ENCODE results near the gene METTL25. TPM values are rescaled to one million over a fixed set of nuclear protein-coding genes. Genes with fewer than 3 reads are reported as not detected.
A peak's percentile ranks its signal among the peaks of the same experiment; 100 is the strongest.

METTL25 gene
- total RNA-seq, 1 experiment from 2014 or later: 85.9 TPM

DNA sequence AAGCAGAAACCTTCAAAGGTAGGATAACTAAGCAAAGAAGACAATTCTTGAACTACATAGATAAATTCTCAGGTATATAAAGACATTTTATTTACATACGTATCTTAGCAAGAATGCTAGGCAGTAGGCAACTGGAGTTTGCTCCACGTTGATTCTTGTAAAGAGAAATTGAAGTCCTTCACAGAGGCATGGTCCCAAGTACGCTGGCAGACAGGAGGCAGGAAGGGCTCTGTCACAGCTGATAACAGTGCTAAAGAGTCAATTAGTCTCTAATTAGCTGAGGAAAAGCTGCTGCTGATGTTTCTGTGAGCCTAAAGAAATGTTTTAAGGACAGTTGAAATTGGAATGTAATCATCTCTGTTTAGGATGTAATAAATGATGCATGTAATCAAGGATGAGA is 146.8 kb downstream of the METTL25 start:
- no peak for DNase-seq (ENCODE audit: low read depth)
- in situ Hi-C loops (cut with HindIII; ENCODE audit: low pct_unique_long_range_greater_than_20kb, low sequenced_read_pairs): no loop called here

DNA sequence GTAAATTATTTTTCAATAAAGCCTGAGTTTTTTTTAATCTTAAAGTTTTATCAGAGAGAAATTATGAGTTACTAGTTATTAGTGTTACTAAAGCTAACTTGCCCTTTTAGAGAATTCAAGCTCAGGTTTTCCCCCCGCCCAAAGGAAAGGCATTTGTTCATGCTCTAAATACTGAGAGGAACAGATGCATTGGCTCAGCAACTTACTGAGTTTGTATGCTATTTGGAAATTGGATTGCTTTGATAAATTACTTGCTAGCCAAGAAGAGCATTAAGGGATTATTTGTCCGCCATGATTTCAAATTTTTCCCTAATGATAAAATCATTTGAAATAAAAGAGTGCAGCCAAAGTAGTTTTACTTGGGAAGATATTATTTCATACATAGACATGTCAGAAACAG is 149.4 kb downstream of the METTL25 start:
- no peak for DNase-seq (ENCODE audit: low read depth)
- in situ Hi-C loops (cut with HindIII; ENCODE audit: low pct_unique_long_range_greater_than_20kb, low sequenced_read_pairs): no loop called here

DNA sequence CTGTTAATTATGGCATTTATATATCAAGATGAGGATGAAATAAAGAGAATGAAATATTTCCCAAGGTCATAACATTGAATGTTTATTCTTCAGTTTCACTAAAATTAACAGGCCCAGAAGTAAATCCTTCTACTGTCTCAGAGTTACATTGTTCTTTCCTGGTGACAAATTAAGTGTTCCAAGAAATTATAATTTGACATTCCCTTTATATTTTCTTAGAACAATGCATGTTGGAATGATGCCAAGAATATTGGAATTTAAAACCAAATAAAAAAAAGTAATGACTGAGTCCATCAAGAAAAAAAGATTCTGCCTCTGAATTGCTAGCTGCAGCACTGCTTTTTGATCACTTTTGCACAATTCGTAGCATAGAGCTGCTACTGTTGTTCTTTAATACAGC is 152.1 kb downstream of the METTL25 start:
- no peak for DNase-seq (ENCODE audit: low read depth)
- in situ Hi-C loops (cut with HindIII; ENCODE audit: low pct_unique_long_range_greater_than_20kb, low sequenced_read_pairs): no loop called here

DNA sequence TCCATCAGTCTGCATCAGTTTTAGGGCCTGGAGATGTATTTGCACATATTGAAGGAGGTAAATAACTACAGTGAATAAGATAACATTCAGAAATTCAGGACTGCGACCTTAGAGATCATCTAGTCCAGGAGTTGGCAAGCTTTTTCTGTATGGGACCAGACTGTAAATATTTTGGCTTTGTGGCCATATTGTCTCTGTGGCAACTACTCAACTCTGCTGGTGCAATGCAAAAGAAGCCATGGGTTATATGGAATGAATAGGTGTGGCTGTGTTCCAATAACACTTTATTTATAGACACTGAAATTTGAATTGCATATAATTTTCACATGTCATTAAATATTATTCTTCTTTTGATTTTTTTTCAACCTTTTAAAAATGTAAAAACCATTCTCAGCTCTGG is 156.6 kb downstream of the METTL25 start:
- DNase-seq (ENCODE audit: low read depth): no peak
- in situ Hi-C loops (cut with HindIII; ENCODE audit: low pct_unique_long_range_greater_than_20kb, low sequenced_read_pairs): no loop called here

DNA sequence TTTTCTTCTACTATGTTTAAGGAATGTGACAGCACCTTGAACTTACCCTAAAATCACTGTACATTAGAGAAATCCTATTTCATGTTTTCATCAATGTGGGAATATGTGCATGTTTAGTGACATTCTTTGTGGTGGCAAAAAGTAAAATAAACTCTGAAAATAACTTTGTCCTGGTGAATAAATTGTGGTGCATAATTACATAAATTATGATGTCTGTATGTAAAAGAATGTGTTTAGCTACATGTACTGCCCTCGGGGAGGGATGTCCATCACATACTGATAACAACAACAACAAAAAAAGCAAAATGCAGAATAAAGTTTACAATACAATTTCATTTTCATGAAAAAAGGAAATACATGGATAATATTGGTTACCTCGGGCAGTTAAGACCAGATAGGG is 157.3 kb downstream of the METTL25 start:
- in situ Hi-C loops (cut with HindIII; ENCODE audit: low pct_unique_long_range_greater_than_20kb, low sequenced_read_pairs): no loop called here
- no peak for DNase-seq (ENCODE audit: low read depth)

DNA sequence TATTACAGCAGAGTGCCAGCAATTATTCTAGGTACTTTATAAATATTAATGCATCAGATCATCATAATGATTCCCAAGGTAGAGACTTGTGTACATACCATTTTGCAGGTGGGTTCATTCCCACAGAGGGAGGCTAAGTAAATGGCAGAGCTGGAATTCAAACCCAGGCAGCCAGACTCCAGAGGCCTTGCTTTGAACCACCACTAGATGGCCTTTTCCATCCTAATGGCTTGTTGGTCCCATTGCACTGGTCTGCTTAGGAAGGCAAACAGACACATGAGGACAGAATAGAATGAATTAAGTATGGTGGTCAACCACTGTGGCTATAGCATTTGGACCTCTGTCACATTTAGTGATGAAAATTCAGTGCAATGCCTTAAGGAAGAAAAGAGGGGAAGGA is 158.7 kb downstream of the METTL25 start:
- in situ Hi-C loops (cut with HindIII; ENCODE audit: low pct_unique_long_range_greater_than_20kb, low sequenced_read_pairs): no loop called here
- DNase-seq (ENCODE audit: low read depth): peak; percentile 44

DNA sequence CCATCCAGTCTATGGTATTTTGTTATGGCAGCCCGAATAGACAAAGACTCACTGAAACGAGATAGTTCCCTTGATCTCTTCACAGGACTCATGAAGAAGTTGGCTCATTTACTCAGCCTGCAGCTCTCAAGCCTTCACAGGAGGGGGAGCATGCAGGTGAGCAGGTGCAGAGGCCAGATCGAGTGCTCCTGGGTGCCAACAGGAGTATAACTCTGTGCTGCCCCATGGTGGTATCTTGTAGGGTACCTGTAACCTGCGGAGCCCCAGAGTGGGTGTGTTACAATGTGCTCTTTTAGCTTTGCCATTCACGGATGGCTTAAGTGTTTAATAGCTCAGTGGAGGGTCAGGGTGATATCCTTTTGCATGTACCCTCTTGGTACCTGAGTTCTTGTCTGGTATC is 159.5 kb downstream of the METTL25 start:
- in situ Hi-C loops (cut with HindIII; ENCODE audit: low pct_unique_long_range_greater_than_20kb, low sequenced_read_pairs): no loop called here

DNA sequence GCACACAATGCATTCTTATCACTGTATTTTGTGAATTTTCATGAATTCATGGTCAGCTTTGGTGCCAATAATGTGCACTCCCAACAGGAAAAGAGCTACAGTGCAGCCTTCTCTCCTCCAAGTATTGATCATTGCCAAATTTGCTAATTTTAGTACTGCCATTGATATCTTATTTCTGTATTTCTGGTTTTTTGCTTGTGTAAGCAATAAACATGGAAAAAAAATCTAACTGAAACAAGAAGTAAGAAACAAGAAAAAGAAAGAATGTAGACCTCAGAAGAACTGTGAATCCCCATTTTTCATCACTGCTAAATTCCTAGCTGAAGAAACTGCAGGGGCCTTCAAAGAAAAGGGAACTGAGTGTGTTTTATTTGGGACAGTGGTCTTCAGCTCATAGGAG is 161.2 kb downstream of the METTL25 start:
- in situ Hi-C loops (cut with HindIII; ENCODE audit: low pct_unique_long_range_greater_than_20kb, low sequenced_read_pairs): no loop called here
- no peak for DNase-seq (ENCODE audit: low read depth)

More for the DNA sequence above, 159.5 kb downstream of the METTL25 start:
- DNase-seq (ENCODE audit: low read depth): no peak

DNA sequence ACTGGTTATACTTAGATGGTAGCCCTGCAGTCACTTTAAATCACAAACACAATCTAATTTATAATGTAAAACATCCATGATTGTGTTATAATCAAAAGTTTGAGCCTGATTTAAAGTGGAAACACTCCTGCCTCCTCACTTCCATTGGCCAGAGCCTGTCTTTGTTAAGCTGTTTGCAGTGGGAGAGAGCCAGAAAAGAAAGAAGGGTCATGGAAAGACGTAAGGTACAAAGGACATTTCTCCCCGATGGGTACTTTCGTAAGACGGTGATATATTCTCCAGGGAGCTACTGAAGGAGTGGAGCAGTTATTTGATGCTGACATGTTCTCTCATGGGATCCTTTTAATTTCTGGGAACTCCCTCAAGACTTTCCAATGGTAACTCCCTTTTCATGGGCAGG is 164.0 kb downstream of the METTL25 start:
- in situ Hi-C loops (cut with HindIII; ENCODE audit: low pct_unique_long_range_greater_than_20kb, low sequenced_read_pairs): no loop called here
- DNase-seq (ENCODE audit: low read depth): no peak

DNA sequence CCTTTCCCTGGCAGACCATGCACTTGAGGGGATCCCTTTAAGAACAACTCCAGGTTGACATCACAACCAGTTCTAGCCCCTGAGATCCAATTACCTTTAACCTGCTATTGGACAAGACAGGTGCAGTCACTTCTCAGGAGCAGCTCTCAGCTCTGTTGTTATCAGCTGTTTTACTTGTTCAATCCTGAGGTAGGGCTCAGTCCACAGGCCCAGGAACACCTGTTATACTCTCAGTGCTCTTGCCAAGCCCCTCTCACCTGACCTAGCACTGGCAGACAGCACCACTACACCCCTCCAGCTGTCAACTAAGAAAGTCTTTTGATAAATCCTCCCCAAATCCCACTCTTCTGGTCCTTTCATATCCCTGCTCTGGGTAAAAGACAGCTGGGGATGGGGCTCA is 164.4 kb downstream of the METTL25 start:
- no peak for DNase-seq (ENCODE audit: low read depth)
- in situ Hi-C loops (cut with HindIII; ENCODE audit: low pct_unique_long_range_greater_than_20kb, low sequenced_read_pairs): no loop called here

DNA sequence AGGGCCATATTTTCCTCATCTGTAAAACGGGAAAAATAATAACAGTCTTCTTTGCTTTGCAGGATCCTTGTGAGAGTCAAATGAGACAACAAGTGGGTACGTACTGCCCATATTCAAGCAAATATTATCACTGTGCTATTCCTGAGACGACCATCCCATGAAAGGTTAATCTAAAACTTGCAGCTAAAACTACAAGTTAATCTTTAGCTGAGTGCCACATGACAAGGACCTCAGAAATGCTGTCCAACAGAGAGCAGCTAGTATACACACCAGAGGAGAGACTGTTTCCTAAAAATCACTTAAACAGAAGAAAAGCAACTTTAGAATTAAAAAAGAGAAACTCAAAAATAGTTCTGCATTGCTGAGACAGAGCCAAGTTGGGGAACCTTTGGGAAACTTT is 165.7 kb downstream of the METTL25 start:
- peak; percentile 80 for DNase-seq (ENCODE audit: low read depth)
- in situ Hi-C loops (cut with HindIII; ENCODE audit: low pct_unique_long_range_greater_than_20kb, low sequenced_read_pairs): no loop called here

DNA sequence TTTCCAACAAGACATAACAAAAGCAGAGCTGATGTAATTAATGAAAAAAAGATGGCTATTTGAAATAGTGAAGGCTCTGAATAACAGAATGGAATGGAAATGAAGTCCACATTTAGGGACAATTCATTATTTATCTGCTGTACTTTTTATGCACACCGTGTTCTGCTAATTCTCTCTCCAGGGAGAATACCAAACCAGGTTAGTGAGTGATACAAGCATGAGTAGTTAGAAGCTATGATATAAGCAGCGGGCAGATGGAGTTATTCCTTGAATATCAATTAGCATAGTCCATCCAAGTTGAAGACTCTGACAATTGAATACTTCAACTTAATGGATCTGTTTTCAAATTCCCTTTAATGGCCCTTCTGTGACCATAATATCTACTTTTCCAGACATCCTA is 166.3 kb downstream of the METTL25 start:
- in situ Hi-C loops (cut with HindIII; ENCODE audit: low pct_unique_long_range_greater_than_20kb, low sequenced_read_pairs): no loop called here

DNA sequence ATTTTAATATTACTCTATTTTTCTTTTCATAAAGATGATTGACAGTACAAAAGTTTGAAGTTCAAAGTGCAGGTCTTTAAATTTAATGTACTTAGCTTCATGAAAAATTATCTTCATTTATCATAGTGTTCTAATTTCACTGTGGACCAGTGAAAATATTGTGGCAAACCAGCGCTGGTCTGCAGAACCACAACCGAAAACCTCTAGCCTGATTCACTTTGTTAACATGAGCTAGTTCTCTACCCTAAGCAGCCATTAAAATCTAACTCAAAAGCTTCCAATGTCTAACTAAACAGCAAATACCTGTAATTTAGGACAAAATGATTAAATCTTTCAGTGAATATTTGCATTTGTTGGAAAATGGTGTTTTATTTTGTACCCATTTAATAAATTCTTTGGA is 167.3 kb downstream of the METTL25 start:
- in situ Hi-C loops (cut with HindIII; ENCODE audit: low pct_unique_long_range_greater_than_20kb, low sequenced_read_pairs): no loop called here
- DNase-seq (ENCODE audit: low read depth): no peak

More for the DNA sequence above, 166.3 kb downstream of the METTL25 start:
- peak; percentile 45 for DNase-seq (ENCODE audit: low read depth)

DNA sequence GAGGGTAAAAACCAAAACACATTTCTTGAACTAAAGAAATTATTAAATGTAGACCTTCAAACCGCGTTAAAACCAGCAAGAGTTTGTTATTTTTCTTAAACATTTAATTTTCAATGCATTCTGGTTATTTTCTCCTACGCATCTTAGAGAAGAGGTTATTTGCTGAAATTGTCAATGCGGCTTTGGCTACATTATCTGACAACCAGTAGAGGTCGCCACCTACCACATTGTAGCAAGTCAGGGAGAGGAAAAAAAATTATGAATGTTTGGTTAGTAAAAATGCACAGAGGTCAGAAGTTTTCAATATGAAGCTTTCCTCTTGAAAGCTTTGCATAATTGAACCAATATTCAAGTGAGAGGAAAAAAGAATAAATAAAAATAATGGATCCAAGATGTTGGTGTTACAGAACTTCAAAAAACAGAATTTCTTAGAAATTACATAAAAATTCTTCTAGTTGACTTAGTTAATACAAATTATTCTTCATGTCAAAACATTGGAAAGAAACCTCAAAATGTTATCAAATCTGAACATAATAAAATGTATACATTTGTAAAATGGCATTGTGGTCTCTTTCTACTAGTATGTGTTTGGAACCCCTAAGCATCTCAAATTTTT is 168.9 kb downstream of the METTL25 start:
- DNase-seq (ENCODE audit: low read depth): peak; percentile 69
- in situ Hi-C loops (cut with HindIII; ENCODE audit: low pct_unique_long_range_greater_than_20kb, low sequenced_read_pairs): no loop called here

Other genes starting within 250 kb of the METTL25 start
- 123 and 142 TPM in 2 replicates for gene CCDC59, start 142 bp upstream of the METTL25 start, total RNA-seq (2014; rRNA removed; shearing (Covaris generic); ENCODE audit: low replicate concordance)

Measured in Caki2 (cell line).